T1000 (cell line): Measurements from ENCODE around the gene SCG2.

Experiments used
- DNase-seq: peaks from one replicate; lab custom pipeline; 2025; ENCODE audit warnings: mixed read lengths; lab: John Stamatoyannopoulos, UW

Gene SCG2

DNA sequence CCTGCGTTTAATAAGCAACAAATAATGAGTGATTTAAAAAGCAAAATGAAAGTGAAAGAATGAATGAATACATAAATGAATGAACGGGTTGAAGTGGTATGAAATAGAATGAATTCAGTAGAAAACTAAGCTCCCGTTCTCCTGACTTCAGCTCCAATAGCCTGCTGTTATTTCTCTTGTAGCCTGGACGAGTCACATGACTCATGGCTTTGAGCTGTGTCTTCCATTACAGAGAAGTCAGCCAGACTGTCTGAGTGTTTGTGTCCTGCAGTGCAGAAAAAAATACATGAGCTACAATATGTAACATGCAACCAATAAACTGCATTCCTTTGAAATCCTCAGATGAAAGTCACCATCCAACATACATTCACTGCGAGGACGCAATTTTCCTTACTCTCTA is 21.2 kb downstream of the SCG2 start:
- no peak for DNase-seq

GRCh38 chr2:223578846-223579245 is 23.3 kb downstream of the SCG2 start:
- no peak for DNase-seq

- DNase-seq = no peak
These were observed 25.3 kb downstream of the SCG2 start for GRCh38 chr2:223576873-223577272.

GRCh38 chr2:223570784-223571183 is 31.4 kb downstream of the SCG2 start:
- DNase-seq = no peak

- no peak for DNase-seq
These were observed 35.8 kb downstream of the SCG2 start for GRCh38 chr2:223566396-223566795.

GRCh38 chr2:223563462-223563861 is 38.7 kb downstream of the SCG2 start:
- no peak for DNase-seq

- DNase-seq = no peak
These were observed 40.1 kb downstream of the SCG2 start for GRCh38 chr2:223562078-223562477.

DNA sequence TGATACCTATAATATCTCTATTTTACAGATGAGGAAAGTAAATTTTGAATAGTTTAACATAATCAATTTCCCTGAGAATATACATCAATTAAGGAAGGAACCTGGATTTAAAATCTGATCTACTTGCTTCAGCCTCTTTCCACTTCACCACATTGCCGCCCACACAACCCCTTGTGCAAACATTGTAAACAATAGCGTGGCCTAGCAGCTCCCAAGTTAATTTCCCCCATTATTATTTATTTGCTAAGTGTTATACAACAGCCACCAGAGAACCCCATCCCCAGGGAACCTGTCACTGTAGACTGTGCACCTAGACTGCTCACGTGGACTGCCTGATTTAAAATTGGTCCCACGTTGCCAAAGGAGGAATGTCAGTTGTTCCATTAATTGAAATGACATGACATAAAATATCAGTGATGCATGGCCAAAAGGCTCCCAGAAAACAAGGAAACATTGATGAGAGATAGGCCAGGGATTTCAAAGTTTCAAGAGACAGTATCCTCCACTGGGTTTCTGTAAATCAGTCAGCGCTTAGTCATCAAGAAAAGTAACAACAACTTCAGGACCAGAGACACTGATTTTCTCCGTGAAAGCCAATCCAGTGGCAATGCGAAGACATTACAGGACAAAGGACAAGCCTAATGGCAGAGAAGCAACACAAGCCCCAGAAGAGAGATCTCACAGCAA is 41.3 kb downstream of the SCG2 start:
- no peak for DNase-seq

DNA sequence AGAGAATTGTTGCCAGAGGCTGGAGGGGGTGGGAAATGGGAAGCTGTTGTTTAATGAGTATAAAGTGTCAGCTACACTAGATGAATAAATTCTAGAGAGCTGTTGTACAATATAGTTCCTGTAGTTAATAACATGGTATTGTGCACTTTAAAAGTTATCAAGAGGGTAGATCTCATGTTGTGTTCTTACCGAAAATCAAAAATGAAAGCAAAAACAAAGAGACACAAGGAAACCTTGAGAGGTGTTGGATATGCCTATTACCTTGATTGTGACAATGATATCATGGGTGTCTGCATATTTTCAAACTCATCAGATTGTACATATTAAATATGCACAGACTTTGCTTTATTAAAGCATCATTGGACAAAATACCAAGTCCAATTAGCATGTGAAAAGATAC is 43.2 kb downstream of the SCG2 start:
- no peak for DNase-seq

GRCh38 chr2:223554923-223555322 is 47.2 kb downstream of the SCG2 start:
- no peak for DNase-seq

GRCh38 chr2:223549215-223549614 is 52.9 kb downstream of the SCG2 start:
- peak; percentile 84 for DNase-seq

GRCh38 chr2:223548194-223548593 is 54.0 kb downstream of the SCG2 start:
- no peak for DNase-seq
